Body of pancreas (tissue), 4 donors: ENCODE results near the gene PNO1. TPM values are rescaled to one million over a fixed set of nuclear protein-coding genes. Genes with fewer than 3 reads are reported as not detected.

ENCODE experiments used
- ATAC-seq: fragments of 150-250 bp; one replicate; pipeline ENCODE4 v1.9.1; 2016
- DNase-seq, 4 donors: peaks; one replicate each; pipeline ENCODE4 v3.0.0-alpha.2; 2019
- H3K27ac ChIP-seq, 4 donors: fragments of 200-600 bp; sonication (generic); 1 replicate in 3 of 4; 2 replicates in 1 of 4; pipeline versions ENCODE4 v1.5.1 to v1.6.1; 2016 to 2019; ENCODE audit warnings: mild to moderate bottlenecking in 1 of 4, mixed read lengths in 1 of 4, moderate library complexity in 1 of 4
- H3K27me3 ChIP-seq, 2 donors: fragments of 200-600 bp; sonication (generic); one replicate each; pipeline ENCODE4 v1.6.0; 2016; ENCODE audit warnings: mild to moderate bottlenecking in 1 of 2
- H3K36me3 ChIP-seq, 2 donors: fragments of 200-600 bp; sonication (generic); replicated peaks in 1 of 2; 2 replicates each; pipeline ENCODE4 v1.5.1; 2016; ENCODE audit warnings: low read depth in 2 of 2; ENCODE audit not compliant: insufficient read depth in 1 of 2
- H3K4me1 ChIP-seq: fragments of 200-600 bp; sonication (generic); one replicate; pipeline ENCODE4 v1.6.0; 2016
- H3K4me3 ChIP-seq, 2 donors: fragments of 200-600 bp; sonication (generic); 1 replicate in 1 of 2; 2 replicates in 1 of 2; pipeline ENCODE4 v1.5.1; 2016 to 2019
- H3K9me3 ChIP-seq, 3 donors: fragments of 200-600 bp; sonication (generic); 1 replicate in 2 of 3; 2 replicates in 1 of 3; pipeline ENCODE4 v1.5.1; 2016
- POLR2A ChIP-seq, 3 donors: fragments of 450-650 bp; IDR thresholded peaks; one replicate each; pipeline ENCODE4 v1.6.1; 2016; ENCODE audit warnings: antibody characterized with exemption in 3 of 3, mild to moderate bottlenecking in 2 of 3
- WGBS, 2 donors: methylation state at CpG; one replicate each; pipeline ENCODE4 v1.1.5; 2017; 5-methylcytosine and 5-hydroxymethylcytosine counted together
- intact Hi-C: fragments of 100-400 bp; cut with DNase I; formaldehyde crosslinking; loops from one replicate; pipeline ENCODE4 v1.15.1; 2023
- total RNA-seq, 2 donors: library from RNA; depleted of rRNA; stranded (reverse); fragments of >200 nt; gene quantifications; one replicate each; pipeline ENCODE4 v1.1.0, GENCODE V29; 2016
- TF ChIP-seq, protein P1 (sequence below), 7 experiments: fragments of 450-650 bp in 4 of 7; fragments of 200-600 bp in 3 of 7; sonication (generic) in 3 of 7; IDR thresholded peaks; one replicate each; pipeline ENCODE4 v1.5.1; 2016 to 2019; ENCODE audit warnings: antibody characterized with exemption in 7 of 7

PNO1 gene
- total RNA-seq, 2 donors from 2014 or later: 6.0 to 8.9 TPM

DNA sequence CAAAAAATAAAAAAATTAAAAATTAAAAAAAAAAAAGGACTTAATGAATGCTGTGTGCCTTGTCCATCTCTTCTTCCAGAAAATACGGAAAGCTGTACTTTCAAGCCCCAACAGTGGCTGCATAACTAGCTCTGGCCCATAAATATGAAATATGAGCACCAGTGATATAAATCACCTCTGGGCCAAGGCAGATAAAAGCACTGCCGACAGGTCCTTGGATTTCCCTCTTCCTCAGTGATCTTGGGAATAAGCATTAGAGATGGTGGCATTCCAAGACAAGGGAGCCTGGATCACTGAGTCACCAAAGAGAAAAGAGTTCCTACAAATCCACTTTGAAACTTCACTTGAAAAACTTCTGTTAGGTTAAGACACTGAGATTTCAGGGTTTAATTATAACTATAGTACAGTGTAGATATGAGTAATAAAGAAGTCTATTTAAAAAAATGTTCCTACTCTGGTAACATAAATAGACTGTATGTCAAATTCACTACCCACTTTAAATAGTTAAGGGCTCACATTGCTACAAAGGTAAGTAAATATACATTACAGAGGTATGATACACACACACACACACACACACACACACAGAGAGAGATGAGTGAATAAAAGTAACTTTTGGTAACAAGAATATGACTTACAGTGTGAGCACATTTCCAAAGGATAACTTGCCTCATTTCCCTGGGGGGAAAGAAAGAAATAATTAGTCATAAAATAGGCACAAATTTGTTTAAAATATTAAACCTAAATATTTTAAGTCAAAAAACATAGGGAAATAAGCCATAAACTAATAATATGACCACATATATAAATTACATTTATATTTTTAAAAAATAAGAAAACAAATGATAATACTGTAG lies 59.0 kb downstream of the PNO1 start:
- TF ChIP-seq, protein P1, sequence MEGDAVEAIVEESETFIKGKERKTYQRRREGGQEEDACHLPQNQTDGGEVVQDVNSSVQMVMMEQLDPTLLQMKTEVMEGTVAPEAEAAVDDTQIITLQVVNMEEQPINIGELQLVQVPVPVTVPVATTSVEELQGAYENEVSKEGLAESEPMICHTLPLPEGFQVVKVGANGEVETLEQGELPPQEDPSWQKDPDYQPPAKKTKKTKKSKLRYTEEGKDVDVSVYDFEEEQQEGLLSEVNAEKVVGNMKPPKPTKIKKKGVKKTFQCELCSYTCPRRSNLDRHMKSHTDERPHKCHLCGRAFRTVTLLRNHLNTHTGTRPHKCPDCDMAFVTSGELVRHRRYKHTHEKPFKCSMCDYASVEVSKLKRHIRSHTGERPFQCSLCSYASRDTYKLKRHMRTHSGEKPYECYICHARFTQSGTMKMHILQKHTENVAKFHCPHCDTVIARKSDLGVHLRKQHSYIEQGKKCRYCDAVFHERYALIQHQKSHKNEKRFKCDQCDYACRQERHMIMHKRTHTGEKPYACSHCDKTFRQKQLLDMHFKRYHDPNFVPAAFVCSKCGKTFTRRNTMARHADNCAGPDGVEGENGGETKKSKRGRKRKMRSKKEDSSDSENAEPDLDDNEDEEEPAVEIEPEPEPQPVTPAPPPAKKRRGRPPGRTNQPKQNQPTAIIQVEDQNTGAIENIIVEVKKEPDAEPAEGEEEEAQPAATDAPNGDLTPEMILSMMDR (IDR thresholded peaks at IDR 0.05): no peak
- TF ChIP-seq POLR2A (IDR thresholded peaks at IDR 0.05): no peak
- intact Hi-C loops: no loop called here
- Histone ChIP-seq H3K4me3 (no peak overlapping the region), H3K27me3 (no peaks in the 10 kb centered on the region), H3K9me3 (no peaks in the 10 kb centered on the region), H3K4me1 (peaks cover 32% of the 10 kb centered on the region), H3K36me3 (peaks cover 0 to 3% of the 10 kb centered on the region in 2 donors), H3K27ac (no peak overlapping the region)
- DNase-seq (no peak), ATAC-seq (no peak)
- 48 to 50% methylated on average over 2 of the region's 2 CpGs for WGBS, 2 donors

DNA sequence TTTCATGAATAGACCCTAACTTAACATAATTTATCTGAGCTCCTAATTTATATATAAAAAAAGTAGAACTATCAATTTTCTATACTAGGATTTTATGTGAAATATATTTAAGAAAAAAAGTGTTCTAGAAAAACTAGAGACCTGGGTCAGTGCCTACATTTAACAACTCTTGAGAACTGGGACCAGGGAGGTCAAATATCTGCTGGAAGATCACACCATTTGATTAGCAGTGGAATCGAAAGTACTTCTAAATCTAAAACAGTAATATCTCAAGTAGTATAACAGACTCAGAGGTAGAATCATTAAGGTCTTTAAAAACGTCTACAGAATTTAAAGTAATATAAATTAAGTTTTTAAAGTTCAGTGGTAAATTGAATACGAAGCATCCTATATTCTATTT lies 60.0 kb downstream of the PNO1 start:
- Histone ChIP-seq H3K4me3 (no peak overlapping the region), H3K36me3 (no peaks in the 10 kb centered on the region), H3K4me1 (peaks cover 39% of the 10 kb centered on the region), H3K27me3 (no peaks in the 10 kb centered on the region), H3K27ac (no peak overlapping the region), H3K9me3 (no peaks in the 10 kb centered on the region)
- 31 to 37% methylated on average over 3 of the region's 3 CpGs for WGBS, 2 donors
- intact Hi-C loops: no loop called here
- TF ChIP-seq POLR2A (IDR thresholded peaks at IDR 0.05): no peak
- TF ChIP-seq, protein P1 (IDR thresholded peaks at IDR 0.05): no peak
- DNase-seq (no peak), ATAC-seq (no peak)

DNA sequence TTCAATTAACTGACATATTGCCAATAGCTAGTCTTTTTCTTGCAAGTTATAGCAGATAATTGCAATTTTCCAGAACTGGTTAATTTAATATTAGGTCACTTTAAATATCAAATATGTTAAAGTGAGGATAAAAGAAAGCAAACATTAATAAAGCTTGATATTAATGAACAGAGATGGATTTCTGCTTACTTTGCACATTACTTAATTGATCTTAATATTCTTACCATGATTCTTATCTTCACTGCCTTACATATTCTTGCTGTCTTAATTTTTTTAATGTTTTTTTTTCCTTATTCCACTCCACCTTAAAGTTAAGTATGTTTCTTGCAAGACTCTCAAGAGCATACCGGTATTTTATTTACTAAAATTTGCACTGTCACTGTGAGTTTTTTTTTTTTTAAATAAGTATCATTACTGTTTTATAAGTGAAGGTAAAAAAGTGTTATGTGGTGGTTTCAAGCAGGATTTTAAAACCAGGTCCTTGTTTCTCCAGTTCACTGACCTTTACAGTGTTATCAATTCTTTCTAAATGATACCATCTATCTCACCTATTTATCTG lies 60.7 kb downstream of the PNO1 start:
- ATAC-seq (no peak), DNase-seq (no peak)
- no peak overlapping the region for H3K27ac ChIP-seq
- 13 to 16% methylated on average over 1 of the region's 1 CpG for WGBS, 2 donors
- no peaks in the 10 kb centered on the region for H3K36me3 ChIP-seq
- H3K9me3 ChIP-seq: no peaks in the 10 kb centered on the region
- no peak overlapping the region for H3K4me3 ChIP-seq
- no peaks in the 10 kb centered on the region for H3K27me3 ChIP-seq
- TF ChIP-seq POLR2A (IDR thresholded peaks at IDR 0.05): no peak
- TF ChIP-seq, protein P1 (IDR thresholded peaks at IDR 0.05): no peak
- H3K4me1 ChIP-seq: peaks cover 43% of the 10 kb centered on the region
- intact Hi-C loops: no loop called here

- ATAC-seq: no peak
- no peak overlapping the region for H3K4me3 ChIP-seq
- no peak overlapping the region for H3K27ac ChIP-seq
- DNase-seq: no peak
- 92 to 100% methylated on average over 1 of the region's 1 CpG for WGBS, 2 donors
- intact Hi-C loops: no loop called here
- no peaks in the 10 kb centered on the region for H3K9me3 ChIP-seq
- H3K27me3 ChIP-seq: no peaks in the 10 kb centered on the region
- H3K36me3 ChIP-seq: no peaks in the 10 kb centered on the region
- peaks cover 52% of the 10 kb centered on the region for H3K4me1 ChIP-seq
- no peak for TF ChIP-seq POLR2A (IDR thresholded peaks at IDR 0.05)
- TF ChIP-seq, protein P1 (IDR thresholded peaks at IDR 0.05): no peak
These were observed 64.6 kb downstream of the PNO1 start for GRCh38 chr2:68222287-68222686.
